HG03280 (cell line): ENCODE results near the gene ANTKMT.
A peak's percentile ranks its signal among the peaks of the same experiment; 100 is the strongest.

ENCODE experiments used
- ATAC-seq: cut with Tn5 transposase; IDR thresholded peaks from one replicate; pipeline ENCODE4 v1.9.1; 2021; ENCODE audit warnings: mild to moderate bottlenecking, moderate library complexity; ENCODE audit not compliant: unreplicated experiment

ANTKMT gene

DNA sequence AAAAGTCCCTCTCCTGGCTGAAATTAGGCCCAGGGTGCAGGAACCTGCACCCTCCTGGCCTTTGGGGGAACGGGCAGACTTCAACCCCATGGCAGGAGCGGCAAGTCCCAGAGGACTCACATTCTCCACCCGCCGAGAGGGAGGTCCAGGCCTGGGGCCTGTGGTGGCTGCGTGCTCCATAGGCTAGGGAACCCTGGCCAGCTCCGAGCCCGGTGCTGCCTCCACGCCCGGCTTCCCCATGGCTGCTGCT is 5.2 kb downstream of the ANTKMT start:
- ATAC-seq = no peak

DNA sequence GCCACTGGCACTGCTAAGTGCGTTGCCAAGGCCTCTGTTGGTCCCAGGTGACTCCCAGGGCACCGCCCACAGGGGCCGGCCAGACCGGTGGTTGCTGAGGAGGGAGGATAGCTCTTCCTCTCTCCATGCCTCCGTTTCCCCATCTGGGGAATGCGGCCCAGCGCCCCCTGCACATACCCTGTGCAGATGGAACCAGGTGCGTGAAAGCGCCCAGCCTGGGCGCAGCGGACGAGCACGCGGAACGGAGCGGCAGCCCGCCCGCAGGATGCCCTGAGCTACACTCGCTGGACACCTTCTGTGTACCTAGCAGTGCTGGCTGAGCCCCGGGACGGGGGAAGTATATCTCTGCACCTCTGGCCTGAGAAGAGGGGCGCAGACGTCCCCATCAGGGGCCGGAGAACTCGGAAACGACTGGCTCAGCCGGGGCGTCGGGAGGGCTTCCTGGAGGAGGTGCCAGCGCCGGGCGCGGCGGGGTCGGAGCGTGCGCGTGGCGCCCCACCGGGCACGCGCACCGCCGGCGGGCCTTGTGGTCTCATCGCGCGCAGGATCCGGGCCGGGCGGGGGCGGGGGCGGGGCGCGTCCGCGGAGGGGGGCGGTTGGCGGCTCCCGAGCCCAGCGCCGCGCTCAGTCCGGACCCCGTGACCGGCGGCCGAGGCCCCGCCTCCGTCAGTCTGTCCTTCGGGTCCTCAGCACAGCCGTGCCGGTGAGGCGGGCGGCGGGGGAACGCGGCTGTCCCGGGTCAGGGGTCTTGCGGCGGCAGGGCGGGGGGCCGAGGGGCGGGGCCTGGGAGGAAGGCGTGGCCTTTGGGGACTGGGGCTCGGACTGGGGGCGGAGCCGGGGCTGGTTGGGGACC is 5.7 kb downstream of the ANTKMT start, which contains the start of the genes CCDC78 and HAGHL:
Gene CCDC78 (minus strand): TSS at position 6 of the 853 bp plus-strand sequence. CDS start 76 bp downstream, outside the sequence.
Gene HAGHL (plus strand): TSS at position 669 of the 853 bp plus-strand sequence. CDS start 404 bp downstream, outside the sequence.
- no peak for ATAC-seq

DNA sequence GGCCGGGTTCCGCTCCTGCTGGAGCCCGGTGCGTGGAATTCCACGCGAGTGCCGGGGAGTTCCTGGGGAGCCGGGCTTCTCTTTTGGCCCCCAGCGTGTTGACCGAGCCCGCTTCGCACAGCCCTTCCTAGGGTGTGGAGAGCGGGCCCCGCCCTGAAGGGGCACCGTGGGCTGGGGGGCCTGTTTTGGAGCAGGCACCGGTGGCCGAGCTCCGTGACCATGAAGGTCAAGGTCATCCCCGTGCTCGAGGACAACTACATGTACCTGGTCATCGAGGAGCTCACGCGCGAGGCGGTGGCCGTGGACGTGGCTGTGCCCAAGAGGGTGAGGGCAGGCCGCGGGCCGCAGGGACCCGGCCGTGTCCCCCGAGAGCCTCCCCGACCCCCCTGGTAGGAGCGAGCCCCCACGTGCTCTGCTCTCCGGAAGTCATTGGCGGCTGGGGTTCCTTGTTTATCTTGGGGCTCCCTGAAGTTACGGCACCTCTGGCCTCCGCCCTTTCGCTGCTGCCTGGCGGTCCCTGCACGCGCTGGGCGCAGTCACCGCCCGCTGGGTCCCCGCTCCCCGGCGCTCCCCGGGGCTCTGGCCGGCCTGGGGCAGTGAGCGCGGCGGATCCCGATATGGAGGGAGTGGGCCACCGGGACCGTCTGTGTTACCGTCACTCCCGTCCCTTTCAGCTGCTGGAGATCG is 6.5 kb downstream of the ANTKMT start:
- ATAC-seq = no peak

- no peak for ATAC-seq
Observed at GRCh38 chr16:728131-728889, 7.4 kb downstream of the ANTKMT start.

- ATAC-seq = no peak
Observed at GRCh38 chr16:728890-729744, 8.2 kb downstream of the ANTKMT start.

GRCh38 chr16:729768-730665 is 9.1 kb downstream of the ANTKMT start:
- ATAC-seq = no peak

GRCh38 chr16:730666-731509 is 9.9 kb downstream of the ANTKMT start:
- no peak for ATAC-seq

DNA sequence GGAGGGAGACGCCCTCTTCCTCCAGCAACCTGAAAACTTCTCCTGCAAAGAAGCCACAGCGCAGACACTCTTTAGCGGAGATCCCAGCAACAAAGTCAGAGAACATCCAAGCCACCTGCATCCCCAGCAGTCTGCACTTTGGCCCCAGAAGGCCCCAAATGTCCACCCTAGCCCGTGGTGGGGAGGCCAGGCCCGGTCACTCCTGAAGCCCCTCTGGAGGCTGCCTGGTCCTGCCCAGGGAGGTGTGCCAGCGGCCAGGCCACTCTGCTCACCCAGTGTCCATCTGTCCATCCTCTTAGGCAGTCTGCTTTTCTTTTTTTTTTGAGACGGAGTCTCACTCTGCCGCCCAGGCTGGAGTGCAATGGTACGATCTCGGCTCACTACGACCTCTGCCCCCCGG is 11.4 kb downstream of the ANTKMT start:
- ATAC-seq = no peak

DNA sequence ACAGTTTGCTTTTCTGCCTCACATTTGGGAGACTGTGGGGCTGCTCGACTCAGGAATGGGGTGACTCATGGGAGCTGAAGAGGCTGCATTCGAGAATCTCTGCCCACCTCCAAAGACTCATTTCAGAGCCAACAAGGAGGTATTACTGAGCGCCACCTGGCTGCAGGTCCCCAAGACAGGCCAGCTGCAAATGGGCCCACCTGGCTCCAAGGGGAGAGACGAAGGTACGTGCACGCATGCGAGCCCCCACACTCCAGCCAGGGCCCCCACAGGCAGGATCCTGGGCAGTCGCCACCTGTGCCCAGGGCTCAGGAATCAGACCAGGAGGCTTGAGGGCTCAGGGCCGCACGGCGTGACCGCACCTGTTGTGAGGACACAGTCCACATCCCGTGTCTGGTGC is 12.0 kb downstream of the ANTKMT start:
- no peak for ATAC-seq

DNA sequence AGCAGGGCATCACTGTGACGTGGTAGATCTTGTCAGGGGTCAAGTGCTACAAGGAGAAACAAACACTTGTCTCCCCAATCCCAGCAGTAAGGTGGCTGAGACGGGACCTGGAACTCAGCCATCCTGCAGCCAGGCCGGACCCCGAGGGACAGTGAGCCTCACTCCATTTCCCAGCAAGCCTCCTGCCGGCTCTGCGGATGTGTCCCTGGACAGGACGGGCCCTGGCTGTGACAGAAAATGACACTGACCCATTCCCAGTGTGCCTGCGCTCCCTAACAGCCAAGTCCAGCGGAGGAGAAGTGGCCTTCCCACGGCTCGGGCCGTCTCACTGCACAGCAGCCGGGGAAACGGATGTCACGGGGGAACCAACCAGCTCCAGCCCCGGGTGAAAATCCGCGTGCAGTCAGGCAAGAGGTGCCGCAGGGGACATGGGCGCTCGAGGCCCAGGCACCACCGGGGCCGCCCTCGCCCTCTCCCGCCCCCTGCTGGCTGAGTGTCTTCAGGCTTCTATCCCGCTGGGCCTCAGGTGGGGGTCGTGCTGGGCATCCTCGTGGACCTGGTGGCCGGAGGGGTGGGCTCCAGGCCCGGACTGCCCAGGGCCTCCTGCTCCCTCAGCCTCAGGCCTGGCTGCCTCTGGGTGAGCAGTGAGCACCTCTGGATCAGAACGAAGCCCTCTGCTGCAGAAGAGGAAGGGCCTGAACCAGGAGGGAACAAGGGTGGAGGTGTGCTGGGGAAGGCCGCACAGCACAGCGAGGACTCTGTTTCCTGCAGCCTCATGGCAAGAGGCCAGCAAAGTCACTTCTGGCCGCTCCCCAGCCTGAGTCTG is 12.6 kb downstream of the ANTKMT start:
- ATAC-seq = no peak

DNA sequence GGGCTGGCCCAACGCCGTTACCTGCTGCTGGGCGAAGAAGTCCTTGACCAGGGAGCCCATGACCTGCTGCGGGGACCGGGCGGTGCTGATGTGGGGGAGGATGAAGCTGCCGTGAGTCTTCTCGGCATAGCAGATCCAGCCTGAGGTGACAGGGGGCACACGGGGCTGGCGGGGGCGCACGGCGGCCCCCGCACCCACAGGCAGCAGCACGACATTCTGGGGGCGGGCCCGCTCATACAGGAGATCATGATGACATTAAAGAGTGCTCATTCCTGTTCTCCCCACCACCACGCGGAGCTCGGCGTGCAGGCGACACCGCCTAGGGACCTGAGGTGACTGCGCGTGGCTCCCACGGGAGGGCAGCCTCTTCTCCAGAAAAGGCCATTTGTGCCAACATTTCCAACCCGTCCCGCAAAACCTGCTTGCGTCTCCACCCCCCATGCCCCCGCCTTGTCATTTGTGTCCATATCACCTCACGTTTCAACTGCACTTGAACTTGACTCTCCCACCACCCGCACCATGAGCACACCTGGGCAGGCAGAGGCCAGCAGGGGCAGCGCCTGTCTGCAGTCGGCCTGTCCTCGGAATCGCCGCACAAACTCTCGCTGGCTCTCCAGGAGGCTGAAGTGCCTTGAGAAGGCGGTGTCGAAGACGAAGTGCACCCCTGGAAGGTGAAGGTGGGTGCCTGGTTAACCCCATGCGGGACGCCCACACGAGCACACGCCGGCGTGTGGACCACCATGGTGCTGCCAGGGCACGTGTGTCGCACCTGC is 13.4 kb downstream of the ANTKMT start:
- ATAC-seq = no peak

- no peak for ATAC-seq
Observed at GRCh38 chr16:734981-735881, 14.3 kb downstream of the ANTKMT start.

DNA sequence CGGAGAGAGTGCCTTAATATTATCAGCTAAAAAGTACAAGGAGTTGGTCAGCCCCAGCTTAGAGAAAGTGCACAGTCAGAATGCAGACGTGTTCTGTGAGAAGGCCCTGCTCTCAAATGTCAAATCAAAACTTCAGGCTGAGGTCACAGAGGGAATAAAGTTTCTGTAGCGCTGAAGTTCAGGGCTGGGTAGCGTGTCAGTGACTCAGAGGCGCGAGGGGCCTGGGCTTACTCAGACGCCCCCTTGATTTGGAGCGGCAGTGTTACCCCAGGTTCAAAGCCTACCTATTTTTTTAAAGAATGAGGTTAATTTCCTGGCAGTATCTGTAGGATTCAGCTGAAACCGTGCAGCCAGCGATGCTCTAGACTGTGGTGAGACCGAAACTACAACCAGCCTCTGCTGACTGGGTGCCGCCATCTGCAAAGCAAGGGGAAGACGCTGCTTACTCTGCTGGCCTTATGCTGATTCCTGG is 15.1 kb downstream of the ANTKMT start:
- peak; percentile 34 for ATAC-seq

- no peak for ATAC-seq
Observed at GRCh38 chr16:736936-737481, 16.1 kb downstream of the ANTKMT start.

DNA sequence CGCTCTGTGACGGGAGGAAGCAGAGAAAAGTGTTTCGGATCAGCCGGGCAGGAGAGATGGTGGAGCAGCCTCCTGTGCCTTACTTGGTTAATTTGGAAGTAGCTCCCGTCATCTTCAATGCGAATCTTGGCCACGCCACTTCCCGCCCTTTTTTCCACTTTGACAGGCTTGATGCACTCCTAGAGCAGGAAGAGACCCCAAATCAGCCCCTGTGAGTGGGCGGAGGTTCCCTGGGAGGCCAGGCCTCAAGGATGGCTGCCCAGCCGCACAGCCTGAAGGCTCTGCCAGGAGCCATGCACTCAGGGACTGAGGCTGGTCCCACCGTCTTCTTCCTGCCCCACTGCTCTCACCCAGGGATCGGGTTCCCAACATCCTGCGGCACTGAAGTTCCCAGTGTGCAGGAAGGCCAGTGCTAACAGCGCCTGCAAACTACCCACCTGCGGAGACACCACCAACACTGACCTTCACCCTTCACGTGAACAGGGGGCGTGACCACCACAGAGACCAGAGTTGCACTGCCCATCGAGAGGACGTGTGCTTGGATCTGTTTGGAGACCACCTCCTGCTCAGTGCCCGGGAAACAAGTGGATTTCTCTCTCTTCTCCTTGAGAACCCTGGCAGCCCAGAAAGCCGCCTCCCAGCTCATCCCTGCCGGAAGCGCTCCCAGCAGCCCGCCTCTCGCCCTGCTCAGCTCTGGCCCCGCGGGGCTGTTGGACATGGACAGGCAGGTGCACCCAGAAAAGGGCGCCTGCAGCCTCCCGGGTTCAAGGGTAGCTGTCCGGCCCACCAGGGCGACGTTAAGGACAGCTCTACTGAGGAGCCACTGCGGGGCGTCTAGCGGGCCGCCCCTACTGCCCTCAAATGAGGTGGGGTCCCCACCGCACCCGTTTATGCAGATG is 18.9 kb downstream of the ANTKMT start:
- ATAC-seq = no peak
